Myocyte (in vitro differentiated cells): Measurements from ENCODE around the gene CREB3. TPM values are rescaled to one million over a fixed set of nuclear protein-coding genes. Genes with fewer than 3 reads are reported as not detected.

Experiments
- DNase-seq: peaks from one replicate; pipeline ENCODE4 v3.0.0-alpha.2; 2012; ENCODE audit warnings: low read depth
- microRNA-seq: library from miRNA; unstranded; fragments of <30 nt; microRNA quantifications from one replicate; pipeline ENCODE4, GENCODE V29; 2016
- total RNA-seq: library from RNA; depleted of rRNA; stranded (reverse); fragments of >200 nt; gene quantifications from 2 replicates; pipeline ENCODE4 v1.2.3, GENCODE V29; 2014

CREB3 gene
- total RNA-seq, 1 donor from 2014 or later, result 79.9 TPM

- no peak for DNase-seq
These were observed 39.5 kb downstream of the CREB3 start for GRCh38 chr9:35771943-35772342.

- DNase-seq, result no peak
These were observed 42.6 kb downstream of the CREB3 start for GRCh38 chr9:35774907-35775635.

- peak; percentile 17 for DNase-seq
These were observed 43.6 kb downstream of the CREB3 start for GRCh38 chr9:35776018-35776417.

- no peak for DNase-seq
These were observed 46.0 kb downstream of the CREB3 start for GRCh38 chr9:35778496-35778895.

DNA sequence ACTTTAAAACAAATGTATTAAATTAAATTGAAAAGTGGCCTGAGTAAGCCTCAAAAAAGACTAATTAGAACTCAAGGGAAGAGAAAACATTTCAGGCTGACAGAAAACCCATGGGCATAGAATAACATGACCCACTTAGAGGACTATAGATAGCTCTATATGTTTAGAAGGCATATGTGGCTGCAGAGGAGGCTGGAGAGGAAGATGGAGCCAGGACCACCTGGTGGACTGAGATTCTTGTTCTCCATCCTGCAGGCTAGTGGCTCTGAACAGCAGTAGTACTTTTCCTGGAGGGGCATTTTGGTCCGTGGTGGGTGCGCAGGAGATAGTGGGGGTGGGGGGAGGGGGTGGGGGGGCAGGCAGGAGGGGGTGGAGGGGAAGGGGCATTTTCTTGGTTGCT, 48.6 kb downstream of the CREB3 start:
- DNase-seq, result no peak

GRCh38 chr9:35783418-35783817, 51.0 kb downstream of the CREB3 start:
- no peak for DNase-seq

Small RNA genes lying within 50 kb of the gene (microRNA-seq; reads per million reads assigned to microRNA genes)
- gene MIR6852, result 0.48 reads per million
- not detected for gene MIR6853

Other genes starting within 250 kb of the CREB3 start
- gene RUSC2, start 242.6 kb upstream of the CREB3 start, total RNA-seq, result 39.8 and 57.0 TPM in 2 replicates
- gene TESK1, start 127.4 kb upstream of the CREB3 start, total RNA-seq, result 63.5 and 76.8 TPM in 2 replicates
- gene CD72, start 114.3 kb upstream of the CREB3 start, total RNA-seq, result 2.2 TPM in 2 replicates
- gene SIT1, start 81.7 kb upstream of the CREB3 start, total RNA-seq, result not detected in 2 replicates
- gene RMRP, start 74.6 kb upstream of the CREB3 start, total RNA-seq, result 1,100 and 3,603 TPM in 2 replicates
- gene CCDC107, start 74.4 kb upstream of the CREB3 start, total RNA-seq, result 9.8 and 14.0 TPM in 2 replicates
- not detected in 2 replicates for gene ARHGEF39, start 67.5 kb upstream of the CREB3 start, total RNA-seq
- gene CA9, start 58.7 kb upstream of the CREB3 start, total RNA-seq, result 0.10 TPM in 1 of 2 replicates, not detected in the other
- gene TPM2, start 42.7 kb upstream of the CREB3 start, total RNA-seq, result 13,316 and 13,583 TPM in 2 replicates
- gene TLN1, start 471 bp upstream of the CREB3 start, total RNA-seq, result 219 and 242 TPM in 2 replicates
- 31.9 and 34.4 TPM in 2 replicates for gene GBA2, start 16.6 kb downstream of the CREB3 start, total RNA-seq
- 15.5 and 17.3 TPM in 2 replicates for gene RGP1, start 16.6 kb downstream of the CREB3 start, total RNA-seq
- gene MSMP, start 21.6 kb downstream of the CREB3 start, total RNA-seq, result not detected in 2 replicates
- 8.2 and 17.3 TPM in 2 replicates for gene NPR2, start 58.9 kb downstream of the CREB3 start, total RNA-seq
- 3.4 TPM in 2 replicates for gene SPAG8, start 79.6 kb downstream of the CREB3 start, total RNA-seq
- gene HINT2, start 82.4 kb downstream of the CREB3 start, total RNA-seq, result 24.4 and 30.0 TPM in 2 replicates
- gene FAM221B, start 96.1 kb downstream of the CREB3 start, total RNA-seq, result not detected in 2 replicates
- gene TMEM8B, start 96.6 kb downstream of the CREB3 start, total RNA-seq, result 6.8 and 8.8 TPM in 2 replicates
- not detected in 2 replicates for gene OR13J1, start 137.7 kb downstream of the CREB3 start, total RNA-seq
- 0.37 and 1.5 TPM in 2 replicates for gene HRCT1, start 173.5 kb downstream of the CREB3 start, total RNA-seq
- gene SPAAR, start 176.8 kb downstream of the CREB3 start, total RNA-seq, result not detected in 2 replicates
- gene OR2S2, start 225.5 kb downstream of the CREB3 start, total RNA-seq, result not detected in 2 replicates